HUES6 (cell line): ENCODE data around the gene KRTAP10-11.
A peak's percentile ranks its signal among the peaks of the same experiment; 100 is the strongest.
"Not testable (repeated sequence)": the region's sequence is repeated elsewhere in the genome, so short reads cannot be mapped to it uniquely, and the experiment has no call there.

Experiments
- H3K27ac ChIP-seq: 2 replicates; pipeline ENCODE4 v1.7.0; 2013; ENCODE audit warnings: low read depth, mild to moderate bottlenecking, low read length, inconsistent platforms
- H3K27me3 ChIP-seq: 2 replicates; pipeline ENCODE4 v1.6.1; 2013; ENCODE audit warnings: low read length; ENCODE audit not compliant: control insufficient read depth, insufficient read depth
- H3K36me3 ChIP-seq: 2 replicates; pipeline ENCODE4 v1.6.1; 2013; ENCODE audit warnings: low read length; ENCODE audit not compliant: control insufficient read depth, insufficient read depth
- H3K4me1 ChIP-seq: 2 replicates; pipeline ENCODE4 v1.6.1; 2013; ENCODE audit warnings: low read length; ENCODE audit not compliant: control insufficient read depth, insufficient read depth
- H3K4me3 ChIP-seq: 2 replicates; pipeline ENCODE4 v1.5.1; 2013; ENCODE audit warnings: low read depth, low read length
- H3K9ac ChIP-seq: one replicate; pipeline ENCODE4 v1.6.1; 2013; ENCODE audit warnings: mild to moderate bottlenecking, low read length
- H3K9me3 ChIP-seq: 2 replicates; pipeline ENCODE4 v1.6.1; 2013; ENCODE audit warnings: low read depth, low read length; ENCODE audit not compliant: control insufficient read depth, insufficient read depth

KRTAP10-11 gene

GRCh38 chr21:44656868-44657267 is 10.7 kb downstream of the KRTAP10-11 start:
- no peak overlapping the region for H3K9ac ChIP-seq
- H3K27ac ChIP-seq = no peak overlapping the region
- H3K27me3 ChIP-seq = no peaks in the 10 kb centered on the region
- H3K4me1 ChIP-seq = peaks cover 15% of the 10 kb centered on the region
- H3K36me3 ChIP-seq = no peaks in the 10 kb centered on the region
- no peak overlapping the region for H3K4me3 ChIP-seq
- 0 out of 2 replicates have a peak, but pooled peaks cover 4% of the 10 kb centered on the region for H3K9me3 ChIP-seq

- Histone ChIP-seq H3K27ac (no peak within 1 kb of the TSS), H3K4me1 (peaks cover 16% of the 10 kb centered on the region), H3K4me3 (no peak within 1 kb of the TSS), H3K36me3 (no peaks in the 10 kb centered on the region), H3K9me3 (peaks cover 10% of the 10 kb centered on the region; the same call in 1 of the 2 replicates), H3K9ac (no peak within 1 kb of the TSS), H3K27me3 (no peaks in the 10 kb centered on the region)
These were observed 11.7 kb downstream of the KRTAP10-11 start, which contains the start of gene KRTAP12-3 for GRCh38 chr21:44657635-44658540. Gene KRTAP12-3, plus strand, starts transcription at chr21:44657932. Its CDS starts 48 bp downstream, at chr21:44657980.

- no peaks in the 10 kb centered on the region for H3K36me3 ChIP-seq
- H3K4me3 ChIP-seq = no peak overlapping the region
- no peak overlapping the region for H3K27ac ChIP-seq
- peaks cover 10% of the 10 kb centered on the region; the same call in 1 of the 2 replicates for H3K9me3 ChIP-seq
- H3K9ac ChIP-seq = no peak overlapping the region
- H3K27me3 ChIP-seq = no peaks in the 10 kb centered on the region
- H3K4me1 ChIP-seq = peaks cover 16% of the 10 kb centered on the region
These were observed 12.3 kb downstream of the KRTAP10-11 start for GRCh38 chr21:44658541-44658910.

- Histone ChIP-seq H3K27ac (no peak overlapping the region), H3K9ac (peak overlapping the region; percentile 17), H3K9me3 (peaks cover 14% of the 10 kb centered on the region; the same call in 1 of the 2 replicates), H3K4me3 (no peak overlapping the region), H3K36me3 (no peaks in the 10 kb centered on the region), H3K4me1 (peaks cover 16% of the 10 kb centered on the region), H3K27me3 (no peaks in the 10 kb centered on the region)
These were observed 12.8 kb downstream of the KRTAP10-11 start for GRCh38 chr21:44658913-44659595.

- H3K27ac ChIP-seq, H3K36me3 ChIP-seq, H3K27me3 ChIP-seq, H3K4me3 ChIP-seq, H3K9ac ChIP-seq: not testable (repeated sequence)
- Histone ChIP-seq H3K4me1 (peaks cover 16% of the 10 kb centered on the region), H3K9me3 (peaks cover 14% of the 10 kb centered on the region; the same call in 1 of the 2 replicates)
These were observed 15.4 kb downstream of the KRTAP10-11 start for GRCh38 chr21:44661567-44661966.

- H3K27ac ChIP-seq = no peak overlapping the region
- H3K9ac ChIP-seq = no peak overlapping the region
- H3K4me3 ChIP-seq = no peak overlapping the region
- peaks cover 21% of the 10 kb centered on the region for H3K9me3 ChIP-seq
- H3K36me3 ChIP-seq = no peaks in the 10 kb centered on the region
- H3K4me1 ChIP-seq = peaks cover 7% of the 10 kb centered on the region; the same call in 1 of the 2 replicates
- H3K27me3 ChIP-seq = no peaks in the 10 kb centered on the region
These were observed 18.5 kb downstream of the KRTAP10-11 start for GRCh38 chr21:44664691-44665090.

GRCh38 chr21:44666401-44667320 is 20.4 kb downstream of the KRTAP10-11 start, which contains the start of gene KRTAP12-2:
Gene KRTAP12-2, minus strand, starts transcription at chr21:44666927. Its CDS starts 41 bp downstream, at chr21:44666886.
- peaks cover 36% of the 10 kb centered on the region for H3K9me3 ChIP-seq
- no peaks in the 10 kb centered on the region for H3K27me3 ChIP-seq
- H3K27ac ChIP-seq = no peak within 1 kb of the TSS

GRCh38 chr21:44667612-44668011 is 21.4 kb downstream of the KRTAP10-11 start:
- Histone ChIP-seq H3K27ac (no peak overlapping the region), H3K36me3 (no peaks in the 10 kb centered on the region), H3K9ac (no peak overlapping the region), H3K4me1 (no peaks in the 10 kb centered on the region), H3K9me3 (peaks cover 35% of the 10 kb centered on the region), H3K4me3 (no peak overlapping the region), H3K27me3 (no peaks in the 10 kb centered on the region)

More at GRCh38 chr21:44666401-44667320, 20.4 kb downstream of the KRTAP10-11 start, which contains the start of gene KRTAP12-2:
- H3K4me1 ChIP-seq = peaks cover 3% of the 10 kb centered on the region; the same call in 1 of the 2 replicates
- H3K9ac ChIP-seq = no peak within 1 kb of the TSS
- no peaks in the 10 kb centered on the region for H3K36me3 ChIP-seq
- no peak within 1 kb of the TSS for H3K4me3 ChIP-seq

- Histone ChIP-seq H3K27ac (no peak overlapping the region), H3K4me3 (no peak overlapping the region), H3K4me1 (no peaks in the 10 kb centered on the region), H3K36me3 (no peaks in the 10 kb centered on the region), H3K9me3 (peaks cover 37% of the 10 kb centered on the region), H3K9ac (no peak overlapping the region), H3K27me3 (no peaks in the 10 kb centered on the region)
These were observed 24.6 kb downstream of the KRTAP10-11 start for GRCh38 chr21:44670642-44671432.

GRCh38 chr21:44671911-44672310 is 25.7 kb downstream of the KRTAP10-11 start:
- Histone ChIP-seq H3K27me3 (no peaks in the 10 kb centered on the region), H3K9me3 (peaks cover 40% of the 10 kb centered on the region), H3K27ac (no peak overlapping the region), H3K36me3 (no peaks in the 10 kb centered on the region), H3K4me3 (no peak overlapping the region), H3K4me1 (no peaks in the 10 kb centered on the region), H3K9ac (no peak overlapping the region)
